GM20431 (cell line): ENCODE results near the gene ANXA3.

Experiments used
- in situ Hi-C: fragments of 300-500 bp; cut with MseI, MboI; formaldehyde crosslinking; loops from one replicate; pipeline ENCODE4 v1.15.0; 2020; ENCODE audit warnings: low sequenced_read_pairs; ENCODE audit not compliant: unreplicated experiment

ANXA3 gene

DNA sequence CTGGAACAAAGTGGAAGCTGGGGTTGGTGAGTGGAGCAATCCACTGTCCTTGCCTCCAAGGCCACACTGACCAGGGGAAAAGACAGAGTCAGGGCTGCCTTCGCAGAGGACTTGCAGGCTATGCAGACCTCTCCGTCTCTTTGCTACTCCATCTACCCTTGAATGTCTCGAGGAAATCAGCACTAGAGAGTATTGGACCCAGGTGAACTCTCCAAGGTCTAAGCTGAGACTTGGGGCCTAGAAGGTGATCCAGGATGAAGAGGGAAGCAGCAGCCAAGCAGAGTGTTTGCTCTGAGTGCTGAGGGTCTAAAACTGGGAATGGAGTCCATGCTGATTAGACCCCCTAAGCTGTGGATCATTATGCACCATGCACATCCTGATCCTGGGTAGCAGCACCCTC, 54.5 kb downstream of the ANXA3 start:
- in situ Hi-C loops: no loop called here

DNA sequence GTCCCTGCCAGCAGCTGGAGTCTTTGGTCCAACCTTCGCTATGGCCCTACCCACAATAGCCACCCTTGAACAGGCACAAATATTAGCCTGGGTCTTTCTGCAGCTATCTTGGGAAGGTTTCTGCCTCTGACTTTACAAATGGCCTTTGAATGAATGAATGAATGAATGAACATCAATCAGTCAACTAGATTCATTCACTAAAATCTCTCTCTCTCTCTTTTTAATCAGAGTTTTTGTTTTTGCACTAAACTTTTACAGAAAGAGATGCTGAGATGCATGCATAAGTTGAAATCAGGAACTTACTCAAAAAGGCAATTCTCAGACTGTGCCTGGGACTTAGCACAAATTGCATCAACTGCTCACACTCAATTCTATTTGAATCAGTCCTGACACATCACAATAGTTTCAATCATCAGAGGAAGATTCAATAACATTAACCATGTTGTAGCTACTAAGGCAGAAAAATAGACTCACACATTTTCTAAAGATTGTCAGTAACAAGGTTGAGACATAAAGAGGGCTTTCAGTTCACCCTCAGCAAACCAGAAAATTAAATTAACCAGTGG, 55.0 kb downstream of the ANXA3 start:
- in situ Hi-C loops: no loop called here

DNA sequence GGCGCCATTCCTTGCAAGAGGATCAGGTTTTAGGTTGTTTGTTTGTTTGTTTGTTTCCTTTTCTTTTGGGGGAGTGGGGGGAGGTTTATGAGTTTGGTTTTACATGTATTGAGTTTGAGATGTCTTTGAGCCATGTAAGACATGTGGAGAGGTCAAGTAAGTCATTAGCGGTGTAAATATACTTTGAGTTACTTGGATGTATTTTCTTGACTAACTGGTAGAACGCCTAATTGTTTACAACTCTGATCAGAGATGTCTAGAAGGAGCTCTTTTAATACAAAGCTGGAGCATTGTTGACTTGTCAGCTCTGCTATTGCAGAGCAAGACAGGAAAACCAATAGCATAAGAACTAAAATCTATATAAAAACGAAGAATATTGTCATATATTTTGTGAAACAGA, 57.1 kb downstream of the ANXA3 start:
- in situ Hi-C loops: no loop called here

DNA sequence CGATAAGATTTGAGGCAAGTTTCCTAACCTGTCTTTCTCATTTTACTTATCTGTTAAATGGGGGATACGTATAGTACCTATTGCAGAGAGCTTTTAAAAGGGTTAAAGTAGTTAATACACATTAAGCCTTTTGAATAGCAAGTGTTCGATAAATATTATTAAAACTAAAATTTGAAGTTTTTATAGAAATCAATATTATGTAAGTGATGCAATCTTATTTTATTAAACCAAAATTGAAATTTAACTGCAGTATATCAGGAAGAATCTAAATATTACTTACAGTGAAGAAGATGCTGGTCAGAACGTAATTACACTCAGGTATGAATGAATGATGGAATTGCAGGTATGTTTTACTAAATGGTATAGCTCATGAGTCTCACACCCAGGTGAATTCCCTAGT, 58.0 kb downstream of the ANXA3 start:
- in situ Hi-C loops: no loop called here

DNA sequence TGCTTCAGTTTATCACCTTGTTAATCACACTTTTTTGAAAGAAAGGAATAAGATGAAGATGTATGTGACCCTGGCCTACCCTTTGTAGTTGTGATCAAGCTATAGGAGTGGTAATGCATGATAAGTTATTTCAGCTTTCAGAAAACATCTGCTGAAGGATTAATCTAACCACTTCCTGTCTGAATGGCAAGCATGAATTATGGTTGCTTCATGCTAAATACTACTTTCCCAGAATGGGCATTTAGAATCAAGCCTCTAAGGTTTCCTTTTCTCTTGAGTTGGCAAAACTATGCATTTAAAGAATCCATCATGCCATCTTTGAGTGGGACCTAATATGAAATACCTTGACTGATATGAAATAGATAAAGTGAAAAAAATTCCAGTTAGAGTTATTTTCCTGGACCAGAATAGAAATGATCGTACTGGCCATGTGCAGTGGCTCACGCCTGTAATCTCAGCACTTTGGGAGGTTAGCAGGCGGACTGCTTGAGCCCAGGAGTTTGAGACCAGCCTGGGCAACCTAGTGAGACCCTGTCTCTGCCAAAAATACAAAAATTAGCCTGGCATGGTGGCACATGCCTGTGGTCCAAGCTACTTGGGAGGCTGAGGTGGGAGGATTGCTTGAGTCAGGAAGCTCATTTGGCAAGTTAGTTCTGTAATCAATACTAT, 59.1 kb downstream of the ANXA3 start:
- in situ Hi-C loops: loop anchor here (10.0 kb wide), 1 partner anchor 254 kb away; no protein-coding TSS in a partner anchor

DNA sequence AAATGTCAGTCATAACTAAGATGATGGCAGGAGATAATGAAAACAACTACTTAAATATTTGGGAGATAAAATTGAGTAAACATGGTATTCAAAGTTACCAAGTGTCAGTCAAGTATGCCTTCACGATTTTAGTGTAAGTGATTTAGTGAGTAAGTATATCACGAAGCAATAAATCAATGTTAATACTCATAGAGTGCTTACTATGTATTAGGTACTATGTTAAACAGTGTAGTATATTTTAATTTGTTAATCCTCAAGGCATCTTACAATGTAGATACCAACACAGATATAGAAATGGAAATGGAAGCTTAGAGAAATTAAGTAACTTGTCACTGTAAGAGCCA, 59.6 kb downstream of the ANXA3 start:
- in situ Hi-C loops: loop anchor here (10.0 kb wide), 1 partner anchor 254 kb away; no protein-coding TSS in a partner anchor

DNA sequence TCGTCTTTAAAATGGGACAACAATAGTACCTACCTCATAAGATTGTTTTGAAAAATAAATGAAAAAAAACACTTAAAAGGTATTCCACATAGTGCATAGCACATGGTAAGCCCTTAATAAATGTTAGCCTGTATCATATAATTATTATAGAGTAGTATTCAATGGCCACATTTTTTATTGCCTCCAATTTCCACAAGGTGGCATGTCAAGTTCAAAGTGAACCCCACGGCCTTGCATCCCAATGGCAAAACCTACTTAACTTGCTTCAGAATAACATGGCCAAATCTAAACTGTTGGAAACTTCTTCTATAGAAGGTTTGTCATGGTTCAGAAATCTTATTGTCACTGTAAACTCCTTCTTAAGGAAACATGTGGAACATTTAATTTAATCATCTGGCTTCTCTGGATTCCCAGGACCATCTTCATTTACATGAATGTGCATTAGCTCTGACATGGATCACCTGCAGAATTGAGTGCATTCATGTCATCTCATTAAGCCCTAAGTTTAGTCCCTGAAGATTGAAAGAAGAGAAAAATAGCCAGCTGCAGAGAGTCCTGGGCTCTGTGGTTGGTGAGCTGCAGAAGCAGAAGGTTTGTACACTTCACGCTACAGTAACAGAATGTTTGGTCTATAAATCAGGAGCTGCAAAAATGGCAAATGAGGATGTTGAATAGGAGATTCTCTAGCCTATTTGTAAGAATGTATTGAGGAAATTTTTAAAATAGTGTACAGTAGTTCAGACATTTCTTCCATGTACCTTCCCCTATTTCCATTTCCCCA, 61.0 kb downstream of the ANXA3 start:
- in situ Hi-C loops: loop anchor here (10.0 kb wide), 1 partner anchor 252 kb away; no protein-coding TSS in a partner anchor

DNA sequence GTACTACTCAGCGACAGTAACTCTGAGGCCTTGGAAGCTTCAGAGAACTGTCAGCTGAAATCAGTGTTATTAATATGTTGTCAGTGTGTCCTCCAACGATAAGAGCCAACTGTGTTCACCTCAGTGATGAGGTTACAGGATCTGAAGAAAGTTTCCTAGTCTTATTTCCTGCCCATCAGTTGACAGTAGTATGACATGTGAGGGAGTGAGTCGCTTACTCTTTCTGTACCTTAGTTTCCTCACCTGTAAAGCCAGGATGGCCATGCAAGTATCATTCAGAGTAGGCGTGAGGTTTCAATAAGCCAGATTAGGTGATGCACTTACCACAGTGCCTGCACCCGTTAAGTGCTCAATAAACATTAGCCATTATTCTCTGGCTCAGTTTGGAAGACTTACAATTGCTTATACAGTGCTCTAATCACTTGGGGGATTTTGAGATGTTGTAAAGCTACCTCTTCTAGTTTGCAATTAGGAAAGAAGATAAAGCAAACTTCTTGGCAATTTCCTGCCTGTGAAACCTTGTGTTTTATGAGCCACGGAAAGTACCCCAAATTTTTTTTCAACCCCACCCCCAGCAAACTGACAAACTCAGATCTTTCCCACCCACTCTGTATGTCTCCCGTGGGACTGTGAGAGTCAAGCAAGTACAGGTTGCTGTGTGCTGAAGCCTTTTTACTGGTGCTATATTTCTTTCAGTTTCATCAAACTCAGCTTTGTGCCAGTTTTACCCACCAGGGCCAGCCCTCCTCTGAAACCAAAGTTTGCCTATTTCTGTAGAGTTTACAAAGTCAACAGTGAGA, 62.2 kb downstream of the ANXA3 start:
- in situ Hi-C loops: loop anchor here (10.0 kb wide), 1 partner anchor 251 kb away; no protein-coding TSS in a partner anchor

DNA sequence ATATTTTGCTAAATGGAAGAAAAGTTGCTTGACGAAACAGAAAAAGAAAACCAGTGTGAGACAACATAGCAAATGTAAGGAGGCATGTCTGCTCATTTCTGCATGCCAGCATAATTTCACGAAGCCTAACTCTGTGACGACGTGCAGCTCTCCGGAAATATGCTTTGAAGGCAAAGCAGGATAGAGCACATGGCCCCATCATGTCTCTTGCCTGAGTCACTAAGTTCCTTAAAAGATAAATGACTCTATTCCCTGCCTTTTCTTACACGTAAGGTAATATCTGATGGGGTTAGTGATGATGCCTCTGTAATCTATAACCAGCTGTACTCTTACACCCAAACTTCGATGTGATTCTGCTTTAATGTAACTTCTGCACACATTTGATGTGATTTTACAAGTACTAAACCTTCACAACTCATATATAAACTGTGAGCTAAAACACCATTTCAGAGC, 64.5 kb downstream of the ANXA3 start:
- in situ Hi-C loops: loop anchor here (10.0 kb wide), 1 partner anchor 249 kb away; no protein-coding TSS in a partner anchor

DNA sequence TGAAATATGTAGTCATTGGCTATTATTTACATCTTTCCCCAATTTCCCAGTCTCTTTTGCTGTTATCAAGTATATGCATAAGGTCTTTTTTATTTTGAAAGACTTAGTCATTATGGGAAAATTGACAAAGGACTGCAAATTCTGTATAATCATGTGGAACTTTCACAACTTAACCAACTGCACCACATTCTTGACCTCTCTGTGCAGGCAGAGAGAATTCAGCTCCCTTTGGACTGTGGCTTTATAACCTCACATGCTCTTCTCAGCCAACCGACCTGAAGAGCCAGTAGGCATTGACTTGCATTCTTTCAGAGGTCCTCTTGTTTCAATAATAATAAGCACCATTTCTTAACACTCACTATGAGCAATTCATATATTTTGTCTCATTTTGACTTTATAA, 66.9 kb downstream of the ANXA3 start:
- in situ Hi-C loops: loop anchor here (10.0 kb wide), 1 partner anchor 246 kb away; no protein-coding TSS in a partner anchor

DNA sequence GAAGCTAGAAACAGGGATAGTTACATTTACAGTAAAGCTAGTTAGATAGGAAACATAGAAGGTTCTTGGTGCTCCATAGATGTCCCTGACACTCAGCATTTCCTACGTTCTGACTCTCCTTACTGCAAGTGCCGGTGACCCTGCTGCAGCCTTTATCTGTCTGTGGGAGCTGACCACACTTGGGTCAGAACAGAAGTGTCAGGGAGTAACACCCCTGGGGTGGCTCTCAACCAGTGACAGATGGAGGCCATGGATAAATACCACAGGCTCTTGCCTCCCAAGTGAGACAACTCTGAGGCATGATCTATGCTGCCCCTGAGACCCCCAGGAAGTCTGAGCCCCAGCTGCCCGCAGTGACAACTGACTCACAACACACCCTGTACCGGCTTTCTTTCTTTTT, 69.8 kb downstream of the ANXA3 start:
- in situ Hi-C loops: no loop called here

DNA sequence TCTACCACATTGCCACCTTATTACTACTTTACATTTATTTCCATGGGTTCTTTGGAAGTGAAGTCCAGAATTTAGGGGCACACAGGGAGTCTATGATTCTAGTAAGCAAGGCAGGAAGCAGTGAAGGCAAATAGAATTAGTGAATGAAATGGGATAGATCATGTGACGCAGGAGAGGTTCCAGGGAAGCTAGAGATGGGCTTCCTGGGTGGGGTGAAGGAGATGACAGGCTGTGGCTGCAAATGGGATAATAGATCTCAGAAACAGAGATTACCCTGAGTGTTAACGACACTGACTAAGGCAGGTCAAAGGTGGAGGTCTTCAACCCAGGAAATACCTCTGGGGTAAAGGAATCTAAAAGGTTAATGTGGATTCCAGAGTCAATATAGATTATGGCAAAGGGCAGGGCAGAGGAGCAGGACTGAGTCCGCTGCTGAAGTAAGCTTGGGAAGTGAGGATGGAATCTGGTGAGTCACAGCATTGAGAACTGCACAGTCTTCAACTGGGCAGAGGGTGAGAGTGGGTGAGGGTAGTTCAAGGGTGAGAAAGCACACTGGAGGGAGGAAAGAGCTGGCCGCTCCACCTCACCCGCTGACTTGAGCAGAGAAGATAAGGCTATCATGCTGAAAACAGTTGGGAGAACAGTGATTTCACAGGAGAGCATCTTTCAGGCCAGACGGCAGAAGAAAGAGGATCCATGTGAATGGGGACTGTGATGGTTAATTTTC, 70.8 kb downstream of the ANXA3 start:
- in situ Hi-C loops: no loop called here

DNA sequence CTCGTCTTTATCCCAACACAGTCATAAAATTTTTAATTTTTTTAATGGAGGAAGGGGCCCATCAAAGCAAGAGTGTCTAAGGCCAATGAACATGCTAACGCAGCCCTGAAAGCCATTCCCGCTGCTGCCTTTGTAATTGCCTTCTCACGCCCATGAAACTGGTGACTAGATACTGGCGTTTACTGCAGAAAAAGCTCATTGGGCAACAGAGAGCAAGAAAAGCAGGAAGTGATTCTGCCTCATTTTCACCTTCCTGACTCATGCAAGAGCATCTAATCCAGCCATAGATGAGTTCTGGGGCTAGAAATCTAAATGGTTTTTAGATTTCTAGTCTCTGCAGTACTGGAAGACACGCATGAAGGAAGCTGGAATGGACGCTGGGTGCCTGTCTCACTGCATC, 72.5 kb downstream of the ANXA3 start:
- in situ Hi-C loops: no loop called here

DNA sequence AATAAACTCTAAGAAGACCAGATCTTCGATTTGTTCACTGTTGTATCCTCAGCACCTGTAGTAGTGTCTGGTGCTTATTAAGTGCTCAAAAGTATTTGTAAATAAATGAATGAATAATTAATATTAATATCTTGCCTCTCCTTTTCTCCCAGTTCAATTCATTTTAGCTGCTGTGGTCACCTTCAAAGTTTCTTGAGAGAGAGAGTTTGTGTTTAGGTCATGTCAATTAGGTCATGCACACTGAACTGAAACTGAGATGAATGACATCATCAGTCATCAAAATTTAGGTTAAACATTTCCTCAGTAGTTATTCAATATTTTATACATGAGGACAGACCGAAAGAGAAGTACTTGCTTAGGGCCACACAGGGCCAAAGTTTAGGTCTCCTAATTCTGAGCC, 73.5 kb downstream of the ANXA3 start:
- in situ Hi-C loops: no loop called here

DNA sequence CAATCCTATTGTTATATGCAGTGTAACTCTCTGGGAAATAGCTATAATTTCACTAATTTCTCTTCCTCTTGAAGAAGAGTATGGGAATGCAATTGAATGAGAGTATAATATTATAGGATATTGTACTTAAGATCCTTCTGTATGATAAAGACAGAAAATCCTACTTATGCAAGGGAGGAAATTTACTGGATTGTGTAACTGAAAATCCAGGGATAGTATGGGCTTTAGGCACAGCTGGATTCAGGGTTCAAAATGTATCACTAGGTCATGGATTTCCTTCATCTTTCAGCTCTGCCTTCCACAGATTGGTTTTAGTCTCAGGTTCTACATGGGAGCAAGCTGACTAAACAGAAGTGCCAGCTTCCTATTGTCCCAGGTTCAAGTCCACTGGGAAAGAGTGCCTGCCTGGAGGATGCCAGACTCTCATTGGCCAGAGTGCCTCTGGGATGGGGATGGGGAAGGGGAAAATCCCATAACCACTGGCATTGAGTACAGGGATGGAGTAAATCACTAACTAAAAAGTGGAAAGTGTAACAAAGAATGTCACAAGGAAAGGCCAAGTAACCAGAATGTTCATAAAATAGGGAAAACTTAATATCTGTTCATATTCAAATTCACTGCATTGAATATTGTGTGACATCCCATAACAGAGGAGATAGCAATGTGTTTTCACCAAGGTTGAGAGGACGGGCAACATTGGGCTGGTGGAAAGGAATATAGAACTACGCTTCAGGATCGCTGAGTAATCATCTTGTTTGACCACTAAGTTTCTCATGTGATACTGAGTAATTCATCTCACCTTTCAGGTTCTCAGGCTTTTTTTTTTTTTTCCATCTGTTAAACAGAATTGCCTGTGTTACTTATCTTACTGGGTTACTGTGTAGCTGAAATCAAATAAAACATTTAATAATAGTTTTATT, 75.7 kb downstream of the ANXA3 start:
- in situ Hi-C loops: no loop called here

DNA sequence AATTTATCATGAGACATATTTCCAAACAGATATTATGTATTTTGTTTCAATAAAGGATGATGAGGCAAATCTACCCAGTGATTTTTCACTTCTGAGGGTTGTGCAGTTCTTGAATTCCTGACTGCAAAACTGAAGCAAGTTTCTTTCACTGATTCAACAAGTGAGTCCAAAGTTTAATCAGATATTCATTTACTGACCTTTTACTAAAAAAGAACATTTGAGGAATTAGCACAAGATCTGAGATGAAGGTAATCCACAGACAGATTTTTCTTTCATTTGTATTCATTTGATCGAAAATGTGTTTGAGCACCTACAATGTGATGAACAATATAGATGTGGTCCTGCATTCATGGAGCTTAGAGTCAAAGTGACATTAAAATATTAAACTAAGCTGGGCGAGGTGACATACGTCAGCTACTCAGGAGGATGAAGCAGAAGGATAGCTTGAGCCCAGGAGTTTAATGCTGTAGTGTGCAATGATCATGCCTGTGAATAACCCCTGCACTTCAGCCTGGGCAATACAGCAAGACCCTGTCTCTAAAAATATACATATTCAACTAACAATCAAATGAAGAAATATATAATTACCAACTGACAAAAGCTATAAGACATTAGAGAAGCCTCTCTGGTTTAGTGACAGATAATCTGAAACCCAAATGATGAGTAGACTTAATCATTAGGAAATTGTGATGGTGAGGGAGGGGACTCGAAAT, 76.6 kb downstream of the ANXA3 start:
- in situ Hi-C loops: no loop called here

DNA sequence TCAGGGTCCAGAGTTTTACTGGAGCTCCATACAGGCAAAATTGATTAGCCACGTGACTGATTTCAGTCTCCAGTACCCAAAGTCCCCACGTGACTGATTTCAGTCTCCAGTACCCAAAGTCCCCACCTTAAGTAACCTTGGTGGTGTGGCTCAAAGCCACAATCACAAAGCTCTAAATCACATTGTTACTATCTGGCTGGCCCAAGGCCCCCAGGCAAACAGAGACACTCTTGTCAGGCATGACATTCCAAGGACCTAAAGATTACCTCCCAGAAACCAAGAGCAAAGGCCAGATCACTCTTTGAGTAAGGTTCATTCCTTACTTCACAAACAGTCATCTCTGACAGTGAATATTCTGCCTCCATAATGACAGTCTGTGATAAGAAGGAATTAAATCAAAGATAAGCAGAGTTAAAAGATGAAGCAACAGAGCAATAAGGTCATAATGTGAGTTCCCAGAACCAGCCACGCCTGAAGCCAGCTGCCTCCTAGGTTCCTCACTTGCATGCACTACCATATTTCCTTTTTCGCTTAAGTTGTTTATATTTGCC, 78.5 kb downstream of the ANXA3 start:
- in situ Hi-C loops: no loop called here

DNA sequence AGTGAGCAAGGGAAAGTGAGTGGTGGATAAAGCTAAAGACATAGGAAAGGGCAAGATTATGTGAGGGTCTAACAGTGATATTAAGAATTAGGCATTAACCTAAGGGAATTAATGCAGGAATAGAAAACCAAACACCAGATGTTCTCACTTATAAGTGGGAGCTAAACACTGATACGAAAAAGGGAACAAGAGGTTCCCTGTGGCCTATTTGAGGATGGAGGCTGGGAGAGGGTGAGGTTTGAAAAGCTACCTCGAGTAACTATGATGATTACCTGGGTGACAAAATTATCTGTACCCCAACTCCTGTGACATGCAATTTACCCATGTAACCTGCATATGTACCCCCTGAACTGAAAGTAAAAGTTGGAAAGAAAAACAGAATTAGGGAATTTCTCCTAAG, 79.0 kb downstream of the ANXA3 start:
- in situ Hi-C loops: no loop called here
